ENCODE measurements around the gene SH2D5. TPM values are rescaled to one million over a fixed set of nuclear protein-coding genes. Genes with fewer than 3 reads are reported as not detected.
"Not testable (repeated sequence)": the region's sequence is repeated elsewhere in the genome, so short reads cannot be mapped to it uniquely, and the experiment has no call there.

Gene SH2D5
- total RNA-seq, 1 experiment from 2014 or later, result 0.24 TPM

- no peak for DNase-seq (ENCODE audit: low read depth)
Measured at GRCh38 chr1:20695515-20695914, 37.0 kb downstream of the SH2D5 start.

GRCh38 chr1:20693623-20694022 lies 38.9 kb downstream of the SH2D5 start:
- DNase-seq (ENCODE audit: low read depth), result no peak

DNA sequence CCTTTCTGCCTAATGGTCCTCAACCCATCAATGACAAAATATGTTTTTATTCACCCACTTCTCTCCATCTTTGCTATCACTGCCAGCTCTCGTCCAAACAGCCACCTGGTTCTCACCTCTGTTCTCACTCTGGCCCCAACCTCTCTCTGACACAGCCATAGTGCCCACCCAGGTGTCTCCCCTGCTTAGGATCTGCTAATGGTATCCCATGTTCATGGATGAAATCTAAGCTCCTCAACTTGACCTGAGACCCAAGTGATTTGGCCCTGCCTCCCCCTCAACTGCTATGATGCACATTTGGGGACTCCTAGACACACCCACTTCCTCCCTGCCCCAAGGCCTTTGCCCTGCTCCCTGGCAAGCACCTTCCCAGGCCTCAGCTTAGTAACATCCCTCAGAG lies 40.6 kb downstream of the SH2D5 start:
- DNase-seq (ENCODE audit: low read depth), result no peak

DNA sequence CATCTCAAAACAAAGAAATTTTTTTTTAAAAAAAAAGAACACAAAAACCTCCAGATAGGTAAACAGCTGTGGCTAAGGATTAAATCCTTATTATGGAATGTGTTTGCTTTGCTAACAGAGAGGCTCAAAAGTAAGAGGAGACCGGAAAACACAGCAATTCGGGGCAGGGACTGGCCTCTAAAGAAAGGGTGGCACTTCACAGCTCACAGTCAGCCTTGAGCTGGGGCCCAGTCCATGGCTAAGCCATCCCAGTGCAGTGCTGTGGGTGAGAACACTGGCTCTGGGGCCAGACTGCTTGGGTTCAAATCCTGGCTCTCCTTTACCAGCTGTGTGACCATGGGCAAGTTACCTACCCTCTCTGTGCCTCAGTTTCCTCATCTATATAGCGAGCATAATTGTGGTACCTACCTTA lies 42.9 kb downstream of the SH2D5 start:
- DNase-seq (ENCODE audit: low read depth), result no peak

GRCh38 chr1:20686883-20687725 lies 45.4 kb downstream of the SH2D5 start:
- DNase-seq (ENCODE audit: low read depth), result no peak

- DNase-seq (ENCODE audit: low read depth), result no peak
Measured at GRCh38 chr1:20685741-20686140, 46.8 kb downstream of the SH2D5 start.

- DNase-seq (ENCODE audit: low read depth), result no peak
Measured at GRCh38 chr1:20685099-20685662, 47.3 kb downstream of the SH2D5 start.

DNA sequence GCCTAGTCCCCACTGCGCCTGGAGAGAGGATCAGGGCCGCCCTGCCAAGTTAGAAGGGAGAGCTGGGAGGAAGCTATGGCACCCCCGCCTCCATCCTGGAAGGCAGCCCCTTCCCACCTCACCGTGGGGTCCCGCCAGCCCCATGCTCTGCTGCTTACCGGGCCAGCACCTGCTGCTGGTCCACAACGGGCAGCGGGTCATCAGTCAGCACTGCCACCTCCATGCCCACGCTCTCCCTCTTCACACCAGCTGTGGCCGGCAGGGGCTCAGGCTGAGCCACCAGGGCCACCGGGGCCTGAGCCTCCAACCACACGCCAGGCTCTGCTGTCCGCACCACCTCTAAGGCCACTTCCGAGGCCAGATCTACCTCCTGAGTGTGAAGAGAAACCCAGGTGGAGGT lies 47.9 kb downstream of the SH2D5 start:
- DNase-seq (ENCODE audit: low read depth), result no peak

GRCh38 chr1:20684050-20684620 lies 48.4 kb downstream of the SH2D5 start:
- DNase-seq (ENCODE audit: low read depth), result no peak

DNA sequence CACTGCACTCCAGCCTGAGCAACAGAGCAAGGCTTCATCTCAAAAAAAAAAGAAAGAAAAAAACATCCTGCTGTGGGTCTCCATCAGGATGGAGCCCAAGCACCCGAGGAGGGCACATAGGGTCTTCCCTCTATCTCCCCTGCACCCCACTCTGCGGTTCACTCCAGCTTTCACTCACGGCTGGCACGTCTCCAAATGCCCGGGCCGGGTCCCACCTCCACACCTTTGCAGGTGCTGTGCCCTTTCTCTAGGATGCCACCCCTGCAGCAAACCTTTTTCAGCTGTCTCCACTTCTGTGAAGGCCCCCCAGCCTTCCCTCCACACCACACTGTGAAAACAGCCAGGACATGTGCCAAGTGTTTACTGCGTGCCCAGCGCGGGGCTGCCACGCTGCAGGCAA lies 48.9 kb downstream of the SH2D5 start:
- DNase-seq (ENCODE audit: low read depth), result no peak

DNA sequence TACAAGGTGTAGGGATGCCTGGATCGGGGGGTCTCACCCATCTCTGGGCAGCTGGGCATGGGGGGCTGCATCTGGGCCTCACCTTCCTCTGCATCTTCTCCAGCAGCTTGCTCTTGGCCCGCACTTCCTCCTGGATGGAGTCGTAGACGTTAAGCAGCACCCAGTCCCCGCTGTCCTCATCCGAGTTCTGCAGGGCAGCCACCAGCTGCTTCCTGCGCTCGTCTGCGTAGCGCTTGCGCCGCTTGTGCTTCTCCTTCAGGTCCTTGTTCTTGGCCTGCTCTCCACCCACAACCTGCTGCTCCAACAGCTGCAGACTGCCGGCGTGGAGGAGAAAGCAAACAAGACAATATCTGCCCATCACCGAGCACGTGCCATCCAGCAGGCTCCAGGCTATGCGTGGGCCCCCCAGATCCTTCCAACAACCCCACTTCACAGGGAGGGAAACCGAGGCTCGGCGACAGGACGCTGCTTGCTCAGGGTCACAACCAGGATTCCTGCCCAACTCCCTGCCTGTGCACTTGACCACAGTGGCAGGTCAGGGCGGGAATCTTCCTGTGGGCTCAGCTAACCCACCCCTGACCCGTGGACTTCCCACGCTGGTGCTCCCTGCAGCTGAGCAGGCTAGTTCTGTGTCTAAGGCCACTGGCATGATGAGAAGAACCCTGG lies 49.8 kb downstream of the SH2D5 start:
- no peak for DNase-seq (ENCODE audit: low read depth)

- DNase-seq (ENCODE audit: low read depth), result no peak
Measured at GRCh38 chr1:20681999-20682398, 50.5 kb downstream of the SH2D5 start.

GRCh38 chr1:20680269-20680668 lies 52.2 kb downstream of the SH2D5 start:
- DNase-seq (ENCODE audit: low read depth), result no peak

GRCh38 chr1:20678599-20678998 lies 53.9 kb downstream of the SH2D5 start:
- no peak for DNase-seq (ENCODE audit: low read depth)

DNA sequence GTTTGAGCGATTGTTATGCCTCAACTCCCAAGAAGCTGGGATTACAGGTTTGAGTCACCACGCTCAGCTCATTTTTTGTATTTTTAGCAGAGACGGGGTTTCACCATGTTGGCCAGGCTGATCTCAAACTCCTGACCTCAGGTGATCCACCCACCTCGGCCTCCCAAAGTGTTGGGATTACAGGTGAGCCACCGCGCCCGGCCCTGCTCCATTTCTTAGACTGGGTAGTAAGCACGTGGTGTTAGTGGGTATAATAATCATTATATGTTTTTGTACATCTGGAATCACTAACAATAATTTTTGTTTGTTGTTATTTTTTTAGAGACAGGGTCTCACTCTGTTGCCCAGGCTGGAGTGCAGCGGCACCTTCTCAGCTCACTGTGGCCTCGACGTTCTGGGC lies 58.9 kb downstream of the SH2D5 start:
- DNase-seq (ENCODE audit: low read depth), result not testable (repeated sequence)

GRCh38 chr1:20672265-20672632 lies 60.3 kb downstream of the SH2D5 start:
- no peak for DNase-seq (ENCODE audit: low read depth)

DNA sequence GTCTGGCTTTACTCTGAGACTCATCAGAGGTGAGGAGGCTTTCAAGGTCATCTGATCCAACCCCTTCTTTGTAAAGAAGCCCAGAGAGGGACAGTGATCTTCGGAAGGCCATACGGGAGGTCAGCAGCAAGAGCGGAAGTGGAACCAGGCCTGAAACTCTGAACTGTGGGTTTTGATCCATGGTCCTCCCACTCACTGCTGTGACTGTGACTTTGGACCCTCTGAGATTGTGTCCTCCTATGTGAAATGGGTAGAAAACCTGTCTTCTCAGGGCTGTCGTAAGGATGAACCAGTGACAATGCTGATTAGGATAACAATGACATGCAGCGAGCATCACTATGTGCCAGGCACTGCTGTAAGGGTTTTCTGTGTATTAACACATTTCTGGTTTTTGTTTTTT lies 61.6 kb downstream of the SH2D5 start:
- DNase-seq (ENCODE audit: low read depth), result no peak

Other genes with a start within 250 kb of the SH2D5 start
- gene CAMK2N1, start 246.5 kb downstream of the SH2D5 start, total RNA-seq (2014; rRNA removed; shearing (Covaris generic)), result 6.7 and 9.9 TPM in 2 replicates
- 18.1 and 22.1 TPM in 2 replicates for gene MUL1, start 224.6 kb downstream of the SH2D5 start, total RNA-seq (2014; rRNA removed; shearing (Covaris generic))
- 0.10 TPM in 1 of 2 replicates, not detected in the other for gene FAM43B, start 180.1 kb downstream of the SH2D5 start, total RNA-seq (2014; rRNA removed; shearing (Covaris generic))
- 23.9 and 24.9 TPM in 2 replicates for gene CDA, start 143.6 kb downstream of the SH2D5 start, total RNA-seq (2014; rRNA removed; shearing (Covaris generic))
- gene PINK1, start 99.2 kb downstream of the SH2D5 start, total RNA-seq (2014; rRNA removed; shearing (Covaris generic)), result 52.0 and 57.2 TPM in 2 replicates
- 456 and 523 TPM in 2 replicates for gene DDOST, start 71.3 kb downstream of the SH2D5 start, total RNA-seq (2014; rRNA removed; shearing (Covaris generic))
- gene KIF17, start 14.7 kb downstream of the SH2D5 start, total RNA-seq (2014; rRNA removed; shearing (Covaris generic)), result not detected in 2 replicates
- 256 and 283 TPM in 2 replicates for gene HP1BP3, start 54.6 kb upstream of the SH2D5 start, total RNA-seq (2014; rRNA removed; shearing (Covaris generic))